ENCODE results near the gene ZIC4. TPM values are rescaled to one million over a fixed set of nuclear protein-coding genes. Genes with fewer than 3 reads are reported as not detected.

ZIC4 gene
- total and polyA plus RNA-seq, 7 donors, result not detected

GRCh38 chr3:147390589-147391569 lies 15.5 kb downstream of the ZIC4 start:
- intact Hi-C loops (cut with DNase I), result no loop called here
- peaks cover 93 to 100% (median 99%) of the 10 kb centered on the region in 3 donors for H3K27me3 ChIP-seq
- no peak for TF ChIP-seq POLR2AphosphoS5 (IDR thresholded peaks at IDR 0.05)
- TF ChIP-seq CTCF (IDR thresholded peaks at IDR 0.05), result no peak
- TF ChIP-seq EP300 (IDR thresholded peaks at IDR 0.05), result no peak
- H3K27ac ChIP-seq, result no peak overlapping the region
- H3K4me3 ChIP-seq, result no peak overlapping the region
- no peak for DNase-seq
- WGBS, 2 donors, result 12 to 37% methylated on average over 77 of the region's 77 CpGs
- H3K36me3 ChIP-seq, result no peaks in the 10 kb centered on the region
- peaks cover 0 to 59% (median 41%) of the 10 kb centered on the region in 4 donors for H3K4me1 ChIP-seq
- H3K9me3 ChIP-seq, result peaks cover 0 to 11% (median 0%) of the 10 kb centered on the region in 4 donors

- no peak for DNase-seq
- Histone ChIP-seq H3K27ac (no peak overlapping the region), H3K4me3 (no peak overlapping the region), H3K27me3 (peaks cover 91 to 100% (median 99%) of the 10 kb centered on the region in 3 donors), H3K9me3 (peaks cover 0 to 11% (median 0%) of the 10 kb centered on the region in 4 donors), H3K36me3 (no peaks in the 10 kb centered on the region), H3K4me1 (peaks cover 0 to 51% (median 36%) of the 10 kb centered on the region in 4 donors)
- intact Hi-C loops (cut with DNase I), result loop anchor here (5.0 kb wide), 1 partner anchor 33 kb away; no protein-coding TSS in a partner anchor
- WGBS, 2 donors, result 5 to 12% methylated on average over 12 of the region's 12 CpGs
- no peak for TF ChIP-seq POLR2AphosphoS5 (IDR thresholded peaks at IDR 0.05)
Measured at GRCh38 chr3:147389717-147390116, 16.6 kb downstream of the ZIC4 start.

- H3K27ac ChIP-seq, result no peak overlapping the region
- no peaks in the 10 kb centered on the region for H3K36me3 ChIP-seq
- no peak overlapping the region for H3K4me3 ChIP-seq
- WGBS, 2 donors, result 7 to 15% methylated on average over 25 of the region's 25 CpGs
- peaks cover 0 to 11% (median 0%) of the 10 kb centered on the region in 4 donors for H3K9me3 ChIP-seq
- peaks cover 92 to 100% (median 99%) of the 10 kb centered on the region in 3 donors for H3K27me3 ChIP-seq
- no peak for DNase-seq
- intact Hi-C loops (cut with DNase I), result loop anchor here (5.0 kb wide), 1 partner anchor 33 kb away; no protein-coding TSS in a partner anchor
- TF ChIP-seq POLR2A (IDR thresholded peaks at IDR 0.05) (no peak), POLR2AphosphoS5 (IDR thresholded peaks at IDR 0.05) (peak in 1 of 4 donors; percentile 4), EP300 (IDR thresholded peaks at IDR 0.05) (no peak), CTCF (IDR thresholded peaks at IDR 0.05) (no peak)
- H3K4me1 ChIP-seq, result peaks cover 0 to 49% (median 34%) of the 10 kb centered on the region in 4 donors
Measured at GRCh38 chr3:147388700-147389580, 17.4 kb downstream of the ZIC4 start.

GRCh38 chr3:147387885-147388699 lies 18.3 kb downstream of the ZIC4 start:
- H3K4me1 ChIP-seq, result peaks cover 0 to 40% (median 26%) of the 10 kb centered on the region in 4 donors
- WGBS, 2 donors, result 6 to 9% methylated on average over 36 of the region's 36 CpGs
- peaks cover 0 to 11% (median 0%) of the 10 kb centered on the region in 4 donors for H3K9me3 ChIP-seq
- TF ChIP-seq EP300 (IDR thresholded peaks at IDR 0.05) (no peak), POLR2AphosphoS5 (IDR thresholded peaks at IDR 0.05) (no peak), POLR2A (IDR thresholded peaks at IDR 0.05) (no peak), CTCF (IDR thresholded peaks at IDR 0.05) (no peak)
- DNase-seq, result no peak
- H3K27me3 ChIP-seq, result peaks cover 87 to 100% (median 99%) of the 10 kb centered on the region in 3 donors
- H3K36me3 ChIP-seq, result no peaks in the 10 kb centered on the region
- intact Hi-C loops (cut with DNase I), result loop anchor here (5.0 kb wide), 1 partner anchor 34 kb away; no protein-coding TSS in a partner anchor
- no peak overlapping the region for H3K27ac ChIP-seq
- H3K4me3 ChIP-seq, result no peak overlapping the region

Data from sigmoid colon (tissue), 7 donors.